Mesenchymal stem cell (in vitro differentiated cells and primary cell): ENCODE measurements around the gene TSPYL1.

Experiments
- DNase-seq: peaks from one replicate; pipeline ENCODE4 v3.0.0-alpha.2; 2013
- H2AFZ ChIP-seq: one replicate; pipeline ENCODE4 v1.6.1; 2013; ENCODE audit warnings: low read depth, mild to moderate bottlenecking, control low read depth, inconsistent platforms, low read length, moderate library complexity
- H2AK5ac ChIP-seq: 2 replicates; pipeline ENCODE4 v1.6.1; 2013; ENCODE audit warnings: low read length, moderate library complexity, mild to moderate bottlenecking, inconsistent platforms; ENCODE audit not compliant: severe bottlenecking
- H2BK120ac ChIP-seq: one replicate; pipeline ENCODE4 v1.6.1; 2013; ENCODE audit warnings: low read depth, mild to moderate bottlenecking, inconsistent platforms, low read length, moderate library complexity
- H2BK12ac ChIP-seq, 2 experiments: one replicate each; pipeline ENCODE4 v1.6.1; 2013; ENCODE audit warnings: inconsistent platforms in 2 of 2, low read length in 2 of 2, mild to moderate bottlenecking in 2 of 2, moderate library complexity in 2 of 2, control low read depth in 1 of 2
- H2BK15ac ChIP-seq: one replicate; pipeline ENCODE4 v1.6.1; 2013; ENCODE audit warnings: mild to moderate bottlenecking, low read depth, inconsistent platforms; ENCODE audit not compliant: poor library complexity, severe bottlenecking
- H2BK5ac ChIP-seq: 2 replicates; pipeline ENCODE4 v1.6.1; 2013; ENCODE audit warnings: low read depth, mild to moderate bottlenecking, low read length, control low read depth, inconsistent platforms; ENCODE audit not compliant: poor library complexity, severe bottlenecking
- H3K14ac ChIP-seq, 2 experiments: one replicate each; pipeline ENCODE4 v1.6.1; 2013; ENCODE audit warnings: inconsistent platforms in 2 of 2, low read length in 2 of 2, control low read depth in 1 of 2, mild to moderate bottlenecking in 1 of 2, moderate library complexity in 1 of 2
- H3K18ac ChIP-seq, 2 experiments: one replicate each; pipeline ENCODE4 v1.6.1; 2013; ENCODE audit warnings: inconsistent platforms in 2 of 2, low read length in 2 of 2, control low read depth in 1 of 2, low read depth in 1 of 2, mild to moderate bottlenecking in 1 of 2
- H3K23ac ChIP-seq, 2 experiments: one replicate each; pipeline ENCODE4 v1.6.1; 2013; ENCODE audit warnings: inconsistent platforms in 2 of 2, low read length in 2 of 2, mild to moderate bottlenecking in 2 of 2, moderate library complexity in 2 of 2, control low read depth in 1 of 2
- H3K27ac ChIP-seq: 2 replicates; pipeline ENCODE4 v1.5.1; 2013; ENCODE audit warnings: mild to moderate bottlenecking, moderate library complexity, low read length, control low read depth, inconsistent platforms; ENCODE audit not compliant: poor library complexity, severe bottlenecking
- H3K27me3 ChIP-seq, 2 experiments: 2 replicates each; pipeline versions ENCODE4 v1.6.1 to v1.7.0; 2013; ENCODE audit warnings: low read length in 2 of 2, mild to moderate bottlenecking in 2 of 2, moderate library complexity in 2 of 2, control low read depth in 1 of 2, inconsistent platforms in 1 of 2; ENCODE audit not compliant: control insufficient read depth in 1 of 2, insufficient read depth in 1 of 2
- H3K36me3 ChIP-seq, 2 experiments: 2 replicates each; pipeline versions ENCODE4 v1.6.1 to v1.7.0; 2013; ENCODE audit warnings: low read length in 2 of 2, control low read depth in 1 of 2, inconsistent platforms in 1 of 2, low read depth in 1 of 2, mild to moderate bottlenecking in 1 of 2; ENCODE audit not compliant: insufficient read depth in 2 of 2, control insufficient read depth in 1 of 2
- H3K4ac ChIP-seq, 2 experiments: one replicate each; pipeline ENCODE4 v1.6.1; 2013; ENCODE audit warnings: inconsistent platforms in 2 of 2, low read length in 2 of 2, mild to moderate bottlenecking in 2 of 2, moderate library complexity in 2 of 2, control low read depth in 1 of 2, low read depth in 1 of 2
- H3K4me1 ChIP-seq: 2 replicates; pipeline ENCODE4 v1.6.1; 2013; ENCODE audit warnings: low read depth, low read length, control low read depth; ENCODE audit not compliant: control insufficient read depth, insufficient read depth
- H3K4me2 ChIP-seq: 2 replicates; pipeline ENCODE4 v1.6.1; 2013; ENCODE audit warnings: low read length, mild to moderate bottlenecking, inconsistent platforms; ENCODE audit not compliant: poor library complexity, severe bottlenecking
- H3K4me3 ChIP-seq, 2 experiments: 2 replicates each; pipeline versions ENCODE4 v1.5.1 to v1.7.0; 2013; ENCODE audit warnings: low read length in 2 of 2, mild to moderate bottlenecking in 2 of 2, control low read depth in 1 of 2, low read depth in 1 of 2; ENCODE audit not compliant: insufficient read depth in 1 of 2
- H3K79me1 ChIP-seq: replicated peaks from 2 replicates; pipeline ENCODE4 v1.6.1; 2013; ENCODE audit warnings: mild to moderate bottlenecking, control low read depth, low read length, inconsistent platforms; ENCODE audit not compliant: poor library complexity, severe bottlenecking
- H3K9ac ChIP-seq: 2 replicates; pipeline ENCODE4 v1.7.0; 2013; ENCODE audit warnings: mild to moderate bottlenecking, low read length, moderate library complexity
- H3K9me3 ChIP-seq: 2 replicates; pipeline ENCODE4 v1.7.0; 2013; ENCODE audit warnings: mild to moderate bottlenecking, low read length; ENCODE audit not compliant: control insufficient read depth
- H4K8ac ChIP-seq: one replicate; pipeline ENCODE4 v1.6.1; 2013; ENCODE audit warnings: inconsistent platforms, mild to moderate bottlenecking, low read length, moderate library complexity
- H4K91ac ChIP-seq: one replicate; pipeline ENCODE4 v1.6.1; 2013; ENCODE audit warnings: mild to moderate bottlenecking, low read length, inconsistent platforms
- WGBS: methylation state at CpG from one replicate; pipeline ENCODE4 v1.1.7; 2013; ENCODE audit warnings: mixed read lengths; 5-methylcytosine and 5-hydroxymethylcytosine counted together

Gene TSPYL1

DNA sequence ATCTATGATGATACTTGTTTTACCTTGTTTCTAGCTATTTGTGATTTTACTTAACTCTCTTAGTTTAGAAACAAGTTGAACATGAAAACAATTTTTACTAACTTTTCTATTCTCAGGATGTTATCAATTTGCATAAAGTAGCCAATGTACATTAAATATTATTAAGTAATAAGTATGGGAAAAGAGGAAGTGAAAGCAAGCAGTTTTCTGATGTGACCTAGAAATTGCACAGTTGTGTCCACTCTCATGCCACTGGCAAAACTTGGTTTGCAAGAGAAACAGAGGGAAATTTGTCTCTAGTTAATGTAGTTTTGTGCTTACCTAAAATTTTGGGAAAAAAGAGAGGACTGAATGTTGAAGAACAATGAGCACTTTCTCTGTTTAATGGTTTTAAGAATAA lies 19.2 kb upstream of the TSPYL1 start:
- Histone ChIP-seq H3K79me1 (peaks cover 4% of the 10 kb centered on the region), H3K4me2 (no peak overlapping the region), H2BK15ac (no peak overlapping the region), H3K4ac (no peak overlapping the region), H2BK120ac (no peak overlapping the region), H3K18ac (no peak overlapping the region), H2BK12ac (no peak overlapping the region), H2AFZ (no peak overlapping the region), H2BK5ac (no peak overlapping the region), H3K27me3 (no peaks in the 10 kb centered on the region), H3K4me1 (no peaks in the 10 kb centered on the region), H3K36me3 (no peaks in the 10 kb centered on the region), H3K4me3 (no peak overlapping the region), H3K23ac (no peak overlapping the region), H4K8ac (no peak overlapping the region), H3K9me3 (peaks cover 9% of the 10 kb centered on the region), H3K9ac (no peak overlapping the region), H3K14ac (no peak overlapping the region), H3K27ac (no peak overlapping the region), H4K91ac (no peak overlapping the region), H2AK5ac (no peak overlapping the region)
- DNase-seq: no peak

DNA sequence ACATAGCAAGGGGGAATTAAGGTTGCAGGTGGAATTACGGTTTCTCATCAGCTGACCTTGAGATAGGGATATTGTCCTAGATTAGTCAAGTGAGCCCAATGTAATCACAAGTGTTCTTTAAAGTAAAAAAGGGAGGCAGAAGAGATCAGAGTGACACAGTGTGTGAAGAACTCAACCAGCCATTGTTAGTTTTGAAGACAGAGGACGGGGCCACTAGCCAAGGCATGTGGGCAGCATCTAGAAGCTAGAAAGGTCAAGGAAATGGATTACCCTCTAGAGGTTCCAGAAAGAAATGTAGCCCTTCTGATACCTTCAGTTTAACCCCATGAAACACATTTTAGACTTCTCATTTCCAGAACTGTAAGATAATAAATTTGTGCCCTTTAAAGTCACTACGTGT lies 18.5 kb upstream of the TSPYL1 start:
- Histone ChIP-seq H3K36me3 (no peaks in the 10 kb centered on the region), H3K4me1 (no peaks in the 10 kb centered on the region), H4K8ac (no peak overlapping the region), H3K27ac (no peak overlapping the region), H2BK5ac (no peak overlapping the region), H3K79me1 (peaks cover 4% of the 10 kb centered on the region), H2AK5ac (no peak overlapping the region), H2BK12ac (no peak overlapping the region), H3K4ac (no peak overlapping the region), H3K9ac (no peak overlapping the region), H3K14ac (no peak overlapping the region), H2BK15ac (no peak overlapping the region), H3K27me3 (no peaks in the 10 kb centered on the region), H4K91ac (no peak overlapping the region), H3K4me2 (no peak overlapping the region), H2BK120ac (no peak overlapping the region), H3K4me3 (no peak overlapping the region), H3K9me3 (peaks cover 9% of the 10 kb centered on the region), H3K23ac (no peak overlapping the region), H3K18ac (no peak overlapping the region), H2AFZ (no peak overlapping the region)
- WGBS: 93% methylated on average over 2 of the region's 3 CpGs
- DNase-seq: no peak

DNA sequence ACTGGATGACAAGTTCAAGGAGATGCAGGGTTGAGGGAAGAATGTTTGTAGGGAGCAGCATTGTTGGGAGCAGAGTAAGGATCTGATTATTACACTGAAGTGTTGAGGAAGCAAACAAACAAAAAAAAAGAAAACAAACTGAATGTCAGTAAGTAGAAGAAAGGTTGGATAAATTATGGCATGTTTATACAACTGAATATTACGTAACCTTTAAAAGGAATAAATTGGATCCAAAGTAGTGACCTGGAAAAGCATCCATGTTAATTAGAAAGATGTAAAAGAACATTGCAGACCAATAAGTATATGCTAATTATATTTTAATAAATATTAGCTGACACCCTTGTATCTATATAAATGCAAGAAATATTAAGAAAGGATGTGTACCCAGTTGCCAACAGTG lies 12.8 kb upstream of the TSPYL1 start:
- no peak overlapping the region for H3K14ac ChIP-seq
- peaks cover 6% of the 10 kb centered on the region for H3K79me1 ChIP-seq
- H3K23ac ChIP-seq: no peak overlapping the region
- no peak overlapping the region for H3K9ac ChIP-seq
- H4K91ac ChIP-seq: no peak overlapping the region
- no peak overlapping the region for H3K27ac ChIP-seq
- no peak overlapping the region for H2BK12ac ChIP-seq
- H2BK120ac ChIP-seq: no peak overlapping the region
- no peak overlapping the region for H3K4me3 ChIP-seq
- H3K9me3 ChIP-seq: no peaks in the 10 kb centered on the region
- no peak overlapping the region for H2AFZ ChIP-seq
- H3K4me2 ChIP-seq: no peak overlapping the region
- no peak overlapping the region for H2BK15ac ChIP-seq
- no peak overlapping the region for H2AK5ac ChIP-seq
- H4K8ac ChIP-seq: no peak overlapping the region
- no peaks in the 10 kb centered on the region for H3K27me3 ChIP-seq
- no peak overlapping the region for H2BK5ac ChIP-seq
- no CpG with 5 or more reads among the region's 1 CpG for WGBS
- H3K4ac ChIP-seq: no peak overlapping the region
- H3K4me1 ChIP-seq: no peaks in the 10 kb centered on the region
- no peaks in the 10 kb centered on the region for H3K36me3 ChIP-seq
- no peak for DNase-seq
- H3K18ac ChIP-seq: no peak overlapping the region

DNA sequence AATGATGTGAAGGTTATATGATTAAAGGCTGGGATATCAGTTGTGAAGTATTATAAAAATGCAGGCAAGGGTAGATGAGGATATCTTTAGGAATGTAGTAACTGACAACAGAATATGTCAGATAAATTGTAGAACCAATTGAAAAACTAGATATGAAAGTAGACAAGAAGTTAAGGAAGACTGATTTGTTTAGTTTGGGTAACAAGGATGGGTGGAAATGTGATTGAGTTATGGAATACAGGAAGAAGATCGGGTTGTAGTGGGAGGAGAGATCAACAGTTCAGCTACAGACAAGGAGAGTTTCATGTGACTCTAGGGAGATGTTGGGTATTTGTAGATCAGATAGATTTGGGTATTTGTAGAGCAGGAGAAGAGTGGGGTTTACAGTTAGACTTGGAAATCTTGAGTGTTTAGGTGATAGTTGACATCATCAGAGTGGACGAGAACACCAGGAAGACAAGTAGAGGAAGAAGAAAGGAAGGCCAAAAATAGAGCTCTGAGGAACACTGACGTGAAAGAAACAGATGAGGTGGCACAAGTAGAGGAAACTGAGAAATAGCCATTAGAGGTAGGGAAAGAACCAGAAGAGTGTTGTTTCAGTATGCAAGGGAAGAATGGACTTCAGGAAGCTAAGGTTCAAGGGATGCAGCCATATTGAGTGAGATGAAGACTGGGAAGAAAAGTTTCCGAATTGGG lies 12.1 kb upstream of the TSPYL1 start:
- no peaks in the 10 kb centered on the region for H3K36me3 ChIP-seq
- no peak for DNase-seq
- H3K23ac ChIP-seq: no peak overlapping the region
- H2AFZ ChIP-seq: no peak overlapping the region
- peaks cover 6% of the 10 kb centered on the region for H3K79me1 ChIP-seq
- no peak overlapping the region for H3K4ac ChIP-seq
- H2BK120ac ChIP-seq: no peak overlapping the region
- H3K9ac ChIP-seq: no peak overlapping the region
- H3K4me3 ChIP-seq: no peak overlapping the region
- no peaks in the 10 kb centered on the region for H3K4me1 ChIP-seq
- no peak overlapping the region for H2BK15ac ChIP-seq
- no peaks in the 10 kb centered on the region for H3K27me3 ChIP-seq
- H2BK12ac ChIP-seq: no peak overlapping the region
- no peak overlapping the region for H2BK5ac ChIP-seq
- H4K91ac ChIP-seq: no peak overlapping the region
- no peak overlapping the region for H3K27ac ChIP-seq
- peak overlapping the region in 1 of 2 experiments; percentile 47 for H3K18ac ChIP-seq
- H3K4me2 ChIP-seq: no peak overlapping the region
- no peak overlapping the region for H4K8ac ChIP-seq
- 86% methylated on average over 4 of the region's 4 CpGs for WGBS
- H3K9me3 ChIP-seq: no peaks in the 10 kb centered on the region
- no peak overlapping the region for H3K14ac ChIP-seq
- no peak overlapping the region for H2AK5ac ChIP-seq
